H1 (cell line): Measurements from ENCODE around the gene MOB3B. TPM values are rescaled to one million over a fixed set of nuclear protein-coding genes. Genes with fewer than 3 reads are reported as not detected.
A peak's percentile ranks its signal among the peaks of the same experiment; 100 is the strongest.

Source experiments
- CTCF ChIA-PET: fragments of 300-600 bp; sonication (Branson Sonifier 250); formaldehyde crosslinking; loops from one replicate; lab custom pipeline; 2021; ENCODE audit not compliant: partially characterized antibody; lab: Charles Lee
- POLR2A ChIA-PET: fragments of 300-600 bp; sonication (Branson Sonifier 250); formaldehyde crosslinking; loops from one replicate; lab custom pipeline; 2021; ENCODE audit warnings: inconsistent platforms; ENCODE audit not compliant: partially characterized antibody; lab: Charles Lee
- DNase-seq, 2 experiments: peaks; one replicate each; pipeline versions ENCODE4 v3.0.0 to v3.0.0-alpha.2; 2010 to 2022; ENCODE audit warnings: low spot score in 2 of 2, low read depth in 1 of 2, mixed read lengths in 1 of 2
- FAIRE-seq: peaks from 2 replicates; lab custom pipeline; 2011; peaks lifted over from hg19 to GRCh38; lab: Jason Lieb, UNC
- H2AFZ ChIP-seq: 2 replicates; pipeline ENCODE4 v1.8.1; 2012; ENCODE audit warnings: low read length, inconsistent platforms
- H2AK5ac ChIP-seq: 2 replicates; pipeline ENCODE4 v1.6.1; 2013; ENCODE audit warnings: low read depth, low read length
- H2BK120ac ChIP-seq: replicated peaks from 2 replicates; pipeline ENCODE3; 2013; ENCODE audit warnings: low read depth, low read length, inconsistent platforms
- H2BK12ac ChIP-seq: 2 replicates; pipeline ENCODE4 v1.6.1; 2013; ENCODE audit warnings: low read depth, low read length
- H2BK15ac ChIP-seq: 2 replicates; pipeline ENCODE4 v1.6.1; 2013; ENCODE audit warnings: low read length
- H2BK20ac ChIP-seq: 2 replicates; pipeline ENCODE4 v1.6.1; 2013; ENCODE audit warnings: low read length
- H2BK5ac ChIP-seq: 2 replicates; pipeline ENCODE4 v1.6.1; 2013; ENCODE audit warnings: low read depth, low read length
- H3K14ac ChIP-seq: 2 replicates; pipeline ENCODE4 v1.6.1; 2013; ENCODE audit warnings: inconsistent platforms; ENCODE audit not compliant: insufficient read length
- H3K18ac ChIP-seq: 2 replicates; pipeline ENCODE4 v1.6.1; 2013; ENCODE audit warnings: low read length; ENCODE audit errors: extremely low read depth
- H3K23ac ChIP-seq: 2 replicates; pipeline ENCODE4 v1.6.1; 2013; ENCODE audit warnings: inconsistent platforms; ENCODE audit not compliant: insufficient read length
- H3K23me2 ChIP-seq: 2 replicates; pipeline ENCODE4 v1.6.1; 2013; ENCODE audit warnings: low read depth, low read length
- H3K27ac ChIP-seq: 2 replicates; pipeline ENCODE4 v1.6.1; 2011; ENCODE audit warnings: low read depth, low read length, inconsistent platforms
- H3K27me3 ChIP-seq, 4 experiments: replicated peaks in 1 of 4; 1 replicate in 1 of 4; 2 replicates in 3 of 4; pipeline versions ENCODE4 v1.6.1 to v1.8.1; 2011 to 2013; ENCODE audit warnings: low read length in 3 of 4, mild to moderate bottlenecking in 3 of 4, inconsistent platforms in 2 of 4, mixed read lengths in 2 of 4, moderate library complexity in 1 of 4; ENCODE audit not compliant: control insufficient read depth in 3 of 4, insufficient read depth in 3 of 4; ENCODE audit errors: extremely low read depth in 1 of 4
- H3K36me3 ChIP-seq, 4 experiments: 2 replicates each; pipeline versions ENCODE4 v1.6.1 to v1.8.1; 2011 to 2013; ENCODE audit warnings: mild to moderate bottlenecking in 4 of 4, low read length in 3 of 4, moderate library complexity in 2 of 4, control low read depth in 1 of 4, inconsistent platforms in 1 of 4; ENCODE audit not compliant: insufficient read depth in 4 of 4, control insufficient read depth in 2 of 4
- H3K4ac ChIP-seq: replicated peaks from 2 replicates; pipeline ENCODE3; 2013; ENCODE audit warnings: low read length, low read depth, mixed read lengths, inconsistent platforms; ENCODE audit not compliant: insufficient read length
- H3K4me1 ChIP-seq, 4 experiments: replicated peaks in 1 of 4; 1 replicate in 1 of 4; 2 replicates in 3 of 4; pipeline versions ENCODE4 v1.6.1 to v1.8.1; 2011 to 2013; ENCODE audit warnings: low read length in 3 of 4, inconsistent platforms in 2 of 4, mixed read lengths in 1 of 4; ENCODE audit not compliant: insufficient read depth in 4 of 4, control insufficient read depth in 3 of 4
- H3K4me2 ChIP-seq, 2 experiments: 2 replicates each; pipeline versions ENCODE4 v1.6.1 to v1.8.1; 2011 to 2013; ENCODE audit warnings: low read depth in 2 of 2, low read length in 2 of 2, control low read depth in 1 of 2, inconsistent platforms in 1 of 2, mild to moderate bottlenecking in 1 of 2; ENCODE audit not compliant: insufficient read depth in 1 of 2
- H3K4me3 ChIP-seq, 4 experiments: fragments of 200-600, 300-600 bp in 1 of 4; sonication (generic), shearing (Covaris generic), sonication (Bioruptor Twin) in 1 of 4; 2 replicates each; pipeline versions ENCODE4 v1.5.1 to v1.8.1; 2011 to 2016; ENCODE audit warnings: low read length in 4 of 4, low read depth in 3 of 4, control low read depth in 2 of 4, inconsistent platforms in 2 of 4, mild to moderate bottlenecking in 2 of 4, mixed read lengths in 1 of 4, moderate library complexity in 1 of 4; ENCODE audit not compliant: insufficient read depth in 2 of 4; ENCODE audit errors: extremely low read depth in 1 of 4
- H3K56ac ChIP-seq: replicated peaks from 2 replicates; pipeline ENCODE3; 2013; ENCODE audit warnings: low read depth, mild to moderate bottlenecking, mixed read lengths, low read length, inconsistent platforms; ENCODE audit not compliant: insufficient read length
- H3K79me1 ChIP-seq: 2 replicates; pipeline ENCODE4 v1.6.1; 2013; ENCODE audit warnings: low read depth, low read length, control low read depth
- H3K79me2 ChIP-seq, 2 experiments: 2 replicates each; pipeline versions ENCODE4 v1.6.1 to v1.8.1; 2012 to 2013; ENCODE audit warnings: low read length in 2 of 2, mild to moderate bottlenecking in 2 of 2, inconsistent platforms in 1 of 2; ENCODE audit not compliant: insufficient read depth in 2 of 2, control insufficient read depth in 1 of 2
- H3K9ac ChIP-seq, 4 experiments: replicated peaks in 1 of 4; 1 replicate in 1 of 4; 2 replicates in 3 of 4; pipeline versions ENCODE4 v1.6.1 to v1.8.1; 2011 to 2013; ENCODE audit warnings: low read depth in 3 of 4, low read length in 3 of 4, control low read depth in 2 of 4, mild to moderate bottlenecking in 2 of 4, moderate library complexity in 2 of 4, inconsistent platforms in 1 of 4; ENCODE audit errors: extremely low read depth in 1 of 4
- H3K9me3 ChIP-seq, 2 experiments: 2 replicates each; pipeline versions ENCODE4 v1.6.1 to v1.8.1; 2012 to 2013; ENCODE audit warnings: mild to moderate bottlenecking in 2 of 2, moderate library complexity in 2 of 2, control low read depth in 1 of 2, inconsistent platforms in 1 of 2, low read depth in 1 of 2, low read length in 1 of 2, mixed read lengths in 1 of 2; ENCODE audit not compliant: insufficient read depth in 2 of 2
- H4K20me1 ChIP-seq, 2 experiments: replicated peaks in 1 of 2; 2 replicates each; pipeline versions ENCODE3 to v1.8.1; 2011 to 2013; ENCODE audit warnings: inconsistent platforms in 2 of 2, low read length in 2 of 2, mild to moderate bottlenecking in 1 of 2; ENCODE audit not compliant: insufficient read depth in 2 of 2, control insufficient read depth in 1 of 2
- H4K5ac ChIP-seq: 2 replicates; pipeline ENCODE4 v1.6.1; 2013; ENCODE audit warnings: low read length, low read depth, mixed read lengths, inconsistent platforms; ENCODE audit not compliant: insufficient read length
- H4K8ac ChIP-seq: 2 replicates; pipeline ENCODE4 v1.8.0; 2013; ENCODE audit warnings: mild to moderate bottlenecking, moderate library complexity, low read length, inconsistent platforms; ENCODE audit not compliant: insufficient read depth; ENCODE audit errors: extremely low read depth
- H4K91ac ChIP-seq: replicated peaks from 2 replicates; pipeline ENCODE3; 2013; ENCODE audit warnings: low read length, mixed read lengths, inconsistent platforms; ENCODE audit not compliant: insufficient read length
- CEBPB ChIP-seq: IDR thresholded peaks from 2 replicates; pipeline ENCODE4 v1.6.1; 2012; ENCODE audit warnings: low read depth, low read length
- CTBP2 ChIP-seq: IDR thresholded peaks from 2 replicates; pipeline ENCODE4 v1.7.0; 2011; ENCODE audit warnings: borderline replicate concordance, mild to moderate bottlenecking, moderate library complexity, mixed read lengths, low read length; ENCODE audit not compliant: insufficient read depth, insufficient read length
- GABPA ChIP-seq: IDR thresholded peaks from 2 replicates; pipeline ENCODE4 v1.6.1; 2011; ENCODE audit warnings: mild to moderate bottlenecking, low read length, moderate library complexity, borderline replicate concordance; ENCODE audit not compliant: insufficient read depth
- MAFK ChIP-seq: IDR thresholded peaks from 2 replicates; pipeline ENCODE4 v1.6.1; 2012; ENCODE audit warnings: low read depth, mild to moderate bottlenecking, improper control_type of control experiment, low read length
- SAP30 ChIP-seq: fragments of 300-600 bp; sonication (generic); IDR thresholded peaks from 2 replicates; pipeline ENCODE4 v1.7.1; 2012; ENCODE audit warnings: low read length, moderate library complexity, mild to moderate bottlenecking, inconsistent platforms; ENCODE audit not compliant: insufficient read depth, insufficient replicate concordance
- SIRT6 ChIP-seq: IDR thresholded peaks from one replicate; pipeline ENCODE4 v1.7.1; 2012; ENCODE audit warnings: low read length, inconsistent platforms
- SIX5 ChIP-seq: IDR thresholded peaks from 2 replicates; pipeline ENCODE4 v1.6.1; 2011; ENCODE audit warnings: mild to moderate bottlenecking, low read depth, low read length
- YY1 ChIP-seq: IDR thresholded peaks from 2 replicates; pipeline ENCODE4 v1.6.1; 2011; ENCODE audit warnings: low read depth, mild to moderate bottlenecking, low read length
- WGBS, 2 experiments: shearing (Covaris generic) in 1 of 2; methylation state at CpG; one replicate each; pipeline versions ENCODE4 v1.1.6 to v1.1.7; 2013 to 2015; ENCODE audit warnings: low lambda C conversion rate in 2 of 2, mixed read lengths in 2 of 2, inconsistent platforms in 1 of 2, low coverage in 1 of 2, missing lambda C conversion rate in 1 of 2; ENCODE audit not compliant: insufficient replicate concordance in 2 of 2, insufficient coverage in 1 of 2, insufficient read length in 1 of 2; ENCODE audit errors: extremely low coverage in 1 of 2, missing lambda C conversion rate in 1 of 2; 5-methylcytosine and 5-hydroxymethylcytosine counted together
- polyA plus RNA-seq, 7 experiments: library from polyadenylated mRNA; depleted of rRNA in 3 of 7; stranded (reverse) in 5 of 7; unstranded in 2 of 7; fragments of >200 nt in 5 of 7; fragments of 200-250 nt in 2 of 7; gene quantifications; 1 replicate in 5 of 7; 2 replicates in 1 of 7; 4 replicates in 1 of 7; pipeline versions ENCODE4 v1.2.1 to v1.2.3, GENCODE V29; 2011 to 2013; ENCODE audit warnings: missing spikeins in 2 of 7, mixed read lengths in 2 of 7
- total RNA-seq: library from RNA; stranded (reverse); fragmentation: NEBNext Ultra II Directional; extraction: Animal tissue kit (Norgen Biotek cat#: 25700); gene quantifications from 2 replicates; pipeline ENCODE4 v1.2.1, GENCODE V29; 2021

The MOB3B gene
- total and polyA plus RNA-seq, 2 of the 8 experiments (the other 6 are each of a cell fraction or from before 2014, with no cell fraction given) = 12.7 to 16.1 TPM

GRCh38 chr9:27340961-27341511, 188.6 kb downstream of the MOB3B start:
- H3K27ac ChIP-seq = no peak overlapping the region
- FAIRE-seq = peak; percentile 60
- POLR2A ChIA-PET = interaction anchor here (0.9 kb wide), 1 partner anchor 157 kb away, joined by 3 read pairs; no protein-coding TSS in a partner anchor
- no peak overlapping the region for H3K4ac ChIP-seq
- H3K18ac ChIP-seq = no peak overlapping the region
- WGBS, 2 experiments = 72% methylated on average over 7 of the region's 7 CpGs; no CpG with 5 or more reads in 1 of the 2 experiments
- no peaks in the 10 kb centered on the region for H3K79me2 ChIP-seq
- H2BK120ac ChIP-seq = no peak overlapping the region
- peaks cover 2 to 16% (median 12%) of the 10 kb centered on the region in 4 experiments; a peak in 6 of 7 replicates for H3K4me1 ChIP-seq
- H4K5ac ChIP-seq = no peak overlapping the region
- H3K36me3 ChIP-seq = 0 out of 8 replicates have a peak, but pooled peaks cover 0 to 3% (median 0%) of the 10 kb centered on the region in 4 experiments
- H2BK20ac ChIP-seq = no peak overlapping the region
- no peak overlapping the region for H3K4me2 ChIP-seq
- H3K23ac ChIP-seq = no peak overlapping the region
- no peak overlapping the region for H4K8ac ChIP-seq
- no peak overlapping the region for H3K14ac ChIP-seq
- CTCF ChIA-PET = interaction anchor here (0.7 to 3.0 kb wide), 11 partner anchors 9 to 198 kb away, joined by 3 to 13 read pairs (median 3); partner anchors contain the start of gene MOB3B
- peaks cover 0 to 8% of the 10 kb centered on the region in 2 experiments; a peak in 1 of 4 replicates for H3K9me3 ChIP-seq
- no peak for DNase-seq
- H3K27me3 ChIP-seq = no peaks in the 10 kb centered on the region
- H4K91ac ChIP-seq = no peak overlapping the region
- H2BK5ac ChIP-seq = no peak overlapping the region
- no peak for TF ChIP-seq YY1
- TF ChIP-seq SAP30 = no peak
- TF ChIP-seq CEBPB = peak; percentile 82
- no peak for TF ChIP-seq CTBP2
- TF ChIP-seq GABPA = no peak
- no peak for TF ChIP-seq MAFK
- TF ChIP-seq SIX5 = no peak
- no peak for TF ChIP-seq SIRT6
- no peaks in the 10 kb centered on the region for H4K20me1 ChIP-seq
- no peak overlapping the region for H2AK5ac ChIP-seq
- H3K79me1 ChIP-seq = no peaks in the 10 kb centered on the region
- H3K4me3 ChIP-seq = no peak overlapping the region; a peak in 1 of 8 replicates
- no peak overlapping the region for H2BK12ac ChIP-seq
- no peak overlapping the region for H2BK15ac ChIP-seq
- no peak overlapping the region for H2AFZ ChIP-seq
- H3K9ac ChIP-seq = no peak overlapping the region
- no peak overlapping the region for H3K56ac ChIP-seq
- no peaks in the 10 kb centered on the region for H3K23me2 ChIP-seq
